ENCODE results near the gene ITPR3. TPM values are rescaled to one million over a fixed set of nuclear protein-coding genes. Genes with fewer than 3 reads are reported as not detected.
A peak's percentile ranks its signal among the peaks of the same experiment; 100 is the strongest.

The ITPR3 gene
- total and polyA plus RNA-seq, 5 donors from 2014 or later, result 1.3 to 54.5 (median 2.2) TPM

- H3K4me1 Mint-ChIP-seq, result peaks cover 0 to 3% (median 0%) of the 10 kb centered on the region in 4 donors
- H3K4me1 ChIP-seq (ENCODE audit: control insufficient read depth, insufficient read depth, low read length, poor library complexity, severe bottlenecking), result no peaks in the 10 kb centered on the region
- H3K27ac Mint-ChIP-seq, result peak overlapping the region in 1 of 3 donors; percentile 79
- H3K27me3 ChIP-seq (ENCODE audit: control insufficient read depth, insufficient read depth, low read length), result no peaks in the 10 kb centered on the region
- H3K36me3 Mint-ChIP-seq, result peaks cover 26% of the 10 kb centered on the region
- H3K36me3 ChIP-seq (ENCODE audit: control insufficient read depth, insufficient read depth, low read length), result peaks cover 46% of the 10 kb centered on the region
- no peak overlapping the region for H3K4me3 ChIP-seq (ENCODE audit: low read depth, low read length)
- ATAC-seq (ENCODE audit: low read depth in 2 of 2) (no peak), DNase-seq (no peak)
- no peaks in the 10 kb centered on the region for H3K27me3 Mint-ChIP-seq
- H3K9me3 ChIP-seq (ENCODE audit: control insufficient read depth in 2 of 2, low read length in 2 of 2), result no peaks in the 10 kb centered on the region
- H3K9me3 Mint-ChIP-seq, result no peaks in the 10 kb centered on the region
- H3K4me3 Mint-ChIP-seq, result no peak overlapping the region
- no peak overlapping the region for H3K27ac ChIP-seq (ENCODE audit: insufficient read depth, low read length, poor library complexity, severe bottlenecking)
Observed at GRCh38 chr6:33658982-33659689, 38.0 kb downstream of the ITPR3 start.

GRCh38 chr6:33659986-33660385, 38.9 kb downstream of the ITPR3 start:
- Histone ChIP-seq H3K4me3 (ENCODE audit: low read depth, low read length) (no peak overlapping the region), H3K27me3 (ENCODE audit: control insufficient read depth, insufficient read depth, low read length) (no peaks in the 10 kb centered on the region), H3K27ac (ENCODE audit: insufficient read depth, low read length, poor library complexity, severe bottlenecking) (no peak overlapping the region), H3K36me3 (ENCODE audit: control insufficient read depth, insufficient read depth, low read length) (peaks cover 48% of the 10 kb centered on the region), H3K9me3 (ENCODE audit: control insufficient read depth in 2 of 2, low read length in 2 of 2) (no peaks in the 10 kb centered on the region), H3K4me1 (ENCODE audit: control insufficient read depth, insufficient read depth, low read length, poor library complexity, severe bottlenecking) (no peaks in the 10 kb centered on the region)
- Mint-ChIP-seq H3K9me3 (no peaks in the 10 kb centered on the region), H3K4me1 (no peaks in the 10 kb centered on the region), H3K27me3 (no peaks in the 10 kb centered on the region), H3K4me3 (no peak overlapping the region), H3K27ac (peak overlapping the region in 1 of 3 donors; percentile 65), H3K36me3 (peaks cover 30% of the 10 kb centered on the region)
- no peak for ATAC-seq (ENCODE audit: low read depth in 2 of 2)
- DNase-seq, result no peak

- Mint-ChIP-seq H3K27ac (no peak overlapping the region), H3K27me3 (no peaks in the 10 kb centered on the region), H3K4me3 (no peak overlapping the region), H3K4me1 (peaks cover 0 to under 1% (median 0%) of the 10 kb centered on the region in 4 donors), H3K36me3 (peaks cover 30% of the 10 kb centered on the region), H3K9me3 (no peaks in the 10 kb centered on the region)
- Histone ChIP-seq H3K27me3 (ENCODE audit: control insufficient read depth, insufficient read depth, low read length) (no peaks in the 10 kb centered on the region), H3K4me3 (ENCODE audit: low read depth, low read length) (no peak overlapping the region), H3K36me3 (ENCODE audit: control insufficient read depth, insufficient read depth, low read length) (peaks cover 56% of the 10 kb centered on the region), H3K4me1 (ENCODE audit: control insufficient read depth, insufficient read depth, low read length, poor library complexity, severe bottlenecking) (no peaks in the 10 kb centered on the region), H3K9me3 (ENCODE audit: control insufficient read depth in 2 of 2, low read length in 2 of 2) (no peaks in the 10 kb centered on the region), H3K27ac (ENCODE audit: insufficient read depth, low read length, poor library complexity, severe bottlenecking) (no peak overlapping the region)
- DNase-seq (no peak), ATAC-seq (ENCODE audit: low read depth in 2 of 2) (no peak)
Observed at GRCh38 chr6:33661106-33661838, 40.1 kb downstream of the ITPR3 start.

GRCh38 chr6:33662318-33662717, 41.2 kb downstream of the ITPR3 start:
- no peak overlapping the region for H3K27ac ChIP-seq (ENCODE audit: insufficient read depth, low read length, poor library complexity, severe bottlenecking)
- peaks cover 61% of the 10 kb centered on the region for H3K36me3 ChIP-seq (ENCODE audit: control insufficient read depth, insufficient read depth, low read length)
- H3K36me3 Mint-ChIP-seq, result peaks cover 37% of the 10 kb centered on the region
- no peaks in the 10 kb centered on the region for H3K4me1 ChIP-seq (ENCODE audit: control insufficient read depth, insufficient read depth, low read length, poor library complexity, severe bottlenecking)
- H3K4me1 Mint-ChIP-seq, result peaks cover 0 to 2% (median 0%) of the 10 kb centered on the region in 4 donors
- no peaks in the 10 kb centered on the region for H3K27me3 ChIP-seq (ENCODE audit: control insufficient read depth, insufficient read depth, low read length)
- no peak overlapping the region for H3K4me3 ChIP-seq (ENCODE audit: low read depth, low read length)
- H3K4me3 Mint-ChIP-seq, result no peak overlapping the region
- no peak for ATAC-seq (ENCODE audit: low read depth in 2 of 2)
- H3K27me3 Mint-ChIP-seq, result no peaks in the 10 kb centered on the region
- no peaks in the 10 kb centered on the region for H3K9me3 Mint-ChIP-seq
- no peak overlapping the region for H3K27ac Mint-ChIP-seq
- H3K9me3 ChIP-seq (ENCODE audit: control insufficient read depth in 2 of 2, low read length in 2 of 2), result no peaks in the 10 kb centered on the region
- no peak for DNase-seq

GRCh38 chr6:33663028-33663427, 41.9 kb downstream of the ITPR3 start:
- no peak for DNase-seq
- H3K27me3 ChIP-seq (ENCODE audit: control insufficient read depth, insufficient read depth, low read length), result no peaks in the 10 kb centered on the region
- H3K9me3 ChIP-seq (ENCODE audit: control insufficient read depth in 2 of 2, low read length in 2 of 2), result no peaks in the 10 kb centered on the region
- H3K27ac Mint-ChIP-seq, result no peak overlapping the region
- peaks cover 0 to 2% (median 0%) of the 10 kb centered on the region in 4 donors for H3K4me1 Mint-ChIP-seq
- H3K4me3 ChIP-seq (ENCODE audit: low read depth, low read length), result no peak overlapping the region
- H3K27ac ChIP-seq (ENCODE audit: insufficient read depth, low read length, poor library complexity, severe bottlenecking), result no peak overlapping the region
- H3K9me3 Mint-ChIP-seq, result no peaks in the 10 kb centered on the region
- H3K27me3 Mint-ChIP-seq, result no peaks in the 10 kb centered on the region
- no peak for ATAC-seq (ENCODE audit: low read depth in 2 of 2)
- H3K4me3 Mint-ChIP-seq, result no peak overlapping the region
- peaks cover 39% of the 10 kb centered on the region for H3K36me3 Mint-ChIP-seq
- H3K36me3 ChIP-seq (ENCODE audit: control insufficient read depth, insufficient read depth, low read length), result peaks cover 68% of the 10 kb centered on the region
- no peaks in the 10 kb centered on the region for H3K4me1 ChIP-seq (ENCODE audit: control insufficient read depth, insufficient read depth, low read length, poor library complexity, severe bottlenecking)

GRCh38 chr6:33663727-33664449, 42.8 kb downstream of the ITPR3 start:
- peaks cover 7% of the 10 kb centered on the region for H3K4me1 ChIP-seq (ENCODE audit: control insufficient read depth, insufficient read depth, low read length, poor library complexity, severe bottlenecking)
- DNase-seq, result no peak
- no peaks in the 10 kb centered on the region for H3K27me3 Mint-ChIP-seq
- ATAC-seq (ENCODE audit: low read depth in 2 of 2), result no peak
- H3K36me3 ChIP-seq (ENCODE audit: control insufficient read depth, insufficient read depth, low read length), result peaks cover 67% of the 10 kb centered on the region
- H3K4me1 Mint-ChIP-seq, result peaks cover 2 to 8% (median 4%) of the 10 kb centered on the region in 4 donors
- no peaks in the 10 kb centered on the region for H3K9me3 Mint-ChIP-seq
- H3K9me3 ChIP-seq (ENCODE audit: control insufficient read depth in 2 of 2, low read length in 2 of 2), result no peaks in the 10 kb centered on the region
- H3K27ac ChIP-seq (ENCODE audit: insufficient read depth, low read length, poor library complexity, severe bottlenecking), result no peak overlapping the region
- H3K27me3 ChIP-seq (ENCODE audit: control insufficient read depth, insufficient read depth, low read length), result no peaks in the 10 kb centered on the region
- H3K4me3 Mint-ChIP-seq, result no peak overlapping the region
- H3K36me3 Mint-ChIP-seq, result peaks cover 43% of the 10 kb centered on the region
- H3K27ac Mint-ChIP-seq, result peak overlapping the region in 2 of 3 donors; percentile 36 to 38
- no peak overlapping the region for H3K4me3 ChIP-seq (ENCODE audit: low read depth, low read length)

- Mint-ChIP-seq H3K9me3 (no peaks in the 10 kb centered on the region), H3K27ac (peak overlapping the region in 1 of 3 donors; percentile 38), H3K4me3 (no peak overlapping the region), H3K27me3 (no peaks in the 10 kb centered on the region), H3K36me3 (peaks cover 50% of the 10 kb centered on the region), H3K4me1 (peaks cover 4 to 15% (median 9%) of the 10 kb centered on the region in 4 donors)
- Histone ChIP-seq H3K27ac (ENCODE audit: insufficient read depth, low read length, poor library complexity, severe bottlenecking) (no peak overlapping the region), H3K4me1 (ENCODE audit: control insufficient read depth, insufficient read depth, low read length, poor library complexity, severe bottlenecking) (peaks cover 13% of the 10 kb centered on the region), H3K27me3 (ENCODE audit: control insufficient read depth, insufficient read depth, low read length) (no peaks in the 10 kb centered on the region), H3K36me3 (ENCODE audit: control insufficient read depth, insufficient read depth, low read length) (peaks cover 64% of the 10 kb centered on the region), H3K4me3 (ENCODE audit: low read depth, low read length) (no peak overlapping the region), H3K9me3 (ENCODE audit: control insufficient read depth in 2 of 2, low read length in 2 of 2) (no peaks in the 10 kb centered on the region)
- ATAC-seq (ENCODE audit: low read depth in 2 of 2) (no peak), DNase-seq (no peak)
Observed at GRCh38 chr6:33664506-33665057, 43.5 kb downstream of the ITPR3 start.

Data from CD4-positive, CD25-positive, alpha-beta regulatory T cell (primary cell).